Aortic smooth muscle cell (primary cell): ENCODE results near the gene COG3. TPM values are rescaled to one million over a fixed set of nuclear protein-coding genes. Genes with fewer than 3 reads are reported as not detected.

Source experiments
- total RNA-seq: library from RNA; depleted of rRNA; stranded (reverse); fragments of >200 nt; gene quantifications from 2 replicates; pipeline ENCODE4 v1.2.3, GENCODE V29; 2014

Gene COG3
- 30.4 and 33.4 TPM in 2 replicates for total RNA-seq

DNA sequence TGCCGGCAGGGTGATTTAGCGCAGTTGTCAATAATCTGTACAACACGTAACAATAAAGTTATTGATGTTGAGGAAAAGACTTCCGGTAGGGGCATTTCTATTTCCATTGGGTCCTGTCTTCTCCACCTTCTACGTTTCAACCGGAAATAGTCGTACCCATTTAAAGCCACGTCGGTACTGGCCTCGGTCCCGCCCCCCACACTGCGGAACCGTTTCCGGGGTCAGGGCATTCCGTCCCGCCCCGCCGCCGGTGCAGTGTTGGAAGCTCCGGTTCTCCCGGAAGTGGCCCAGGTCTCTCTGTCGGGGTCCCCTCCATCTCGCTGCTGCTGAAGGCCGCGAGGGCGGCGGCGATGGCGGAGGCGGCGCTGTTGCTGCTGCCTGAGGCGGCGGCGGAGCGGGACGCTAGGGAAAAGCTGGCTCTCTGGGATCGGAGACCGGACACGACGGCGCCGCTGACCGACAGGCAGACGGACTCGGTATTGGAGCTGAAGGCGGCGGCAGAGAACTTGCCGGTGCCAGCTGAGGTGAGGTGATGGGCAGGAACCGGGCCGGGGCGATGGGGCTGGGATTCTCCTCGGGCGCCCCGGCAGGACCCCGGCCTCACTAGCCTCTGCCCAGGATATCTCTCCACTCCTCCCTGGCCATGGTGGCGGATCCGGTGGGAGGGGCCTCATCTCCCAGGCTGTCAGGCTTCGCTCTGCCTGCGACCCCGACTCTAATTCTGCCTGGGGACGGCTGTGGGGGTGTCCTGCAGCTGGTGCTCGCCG lies at the start of gene COG3:
Gene COG3 (plus strand): TSS at position 253 of the 767 bp plus-strand sequence. CDS start 98 bp downstream, at position 351.

DNA sequence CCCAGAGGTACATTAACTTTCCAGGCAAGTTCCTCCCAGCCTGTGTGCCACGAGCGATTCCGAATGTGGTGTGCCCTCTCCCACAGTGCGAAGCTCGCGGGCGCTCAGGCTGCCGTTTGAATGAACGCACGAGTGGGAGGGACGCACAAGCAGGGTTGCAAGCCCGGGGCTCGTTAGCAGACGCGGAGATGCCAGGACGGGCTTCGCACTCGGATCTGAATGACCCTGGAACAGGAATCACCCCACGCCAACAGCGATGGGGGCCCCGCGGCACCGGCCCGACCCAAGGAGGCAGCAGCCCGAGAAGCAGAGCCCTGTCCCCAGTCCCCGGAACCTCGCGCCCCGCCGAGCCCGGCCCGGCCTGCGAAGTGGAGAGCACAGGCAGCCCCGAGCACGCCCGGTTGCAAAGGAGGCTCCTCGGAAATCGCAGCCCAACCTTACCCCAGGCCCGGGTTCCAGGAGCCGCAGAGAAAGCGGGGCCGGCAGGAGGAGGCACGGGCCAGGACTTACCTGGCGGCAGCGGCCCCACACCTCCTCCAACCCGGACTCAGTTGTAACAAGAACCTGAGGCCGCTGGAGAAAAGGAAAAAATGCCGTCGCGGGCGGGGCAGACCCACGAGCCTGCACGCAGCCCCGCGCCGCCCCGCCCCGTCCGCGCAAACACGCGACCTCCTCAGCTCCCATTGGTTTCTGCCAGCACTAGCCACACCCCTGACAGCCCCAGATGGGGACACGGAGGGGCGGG lies 46.8 kb upstream of the COG3 start, which contains the start of gene SLC25A30:
Gene SLC25A30 (minus strand): TSS at position 584 of the 745 bp plus-strand sequence. CDS start 6,948 bp downstream, outside the sequence.

Other genes starting within 250 kb of the COG3 start
- 3,657 and 4,726 TPM in 2 replicates for gene TPT1, start 123.8 kb upstream of the COG3 start, total RNA-seq
- 18.0 and 25.1 TPM in 2 replicates for gene SLC25A30, start 46.6 kb upstream of the COG3 start, total RNA-seq
- not detected in 2 replicates for gene ERICH6B, start 150.8 kb downstream of the COG3 start, total RNA-seq
- gene CBY2, start 237.4 kb downstream of the COG3 start, total RNA-seq: not detected in 2 replicates